ENCODE measurements around the gene TLK2.
"Not testable (repeated sequence)": the region's sequence is repeated elsewhere in the genome, so short reads cannot be mapped to it uniquely, and the experiment has no call there.

DNA sequence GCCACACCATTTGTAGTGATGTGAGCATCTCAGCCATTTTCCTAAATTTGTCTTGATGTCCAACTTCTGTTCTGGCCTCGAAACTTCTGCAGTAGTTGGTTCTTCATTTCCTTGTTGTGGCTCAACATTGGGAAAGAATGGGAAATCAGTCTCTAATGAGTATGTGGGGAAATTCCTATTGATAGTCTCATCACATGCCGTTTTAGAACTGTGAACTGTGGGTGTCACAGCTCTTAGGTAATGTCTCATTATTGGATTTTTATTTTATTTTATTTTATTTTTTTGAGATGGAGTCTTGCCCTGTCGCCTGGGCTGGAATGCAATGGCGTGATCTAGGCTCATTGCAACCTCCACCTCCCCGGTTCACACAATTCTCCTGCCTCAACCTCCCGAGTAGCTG lies 37.4 kb upstream of the TLK2 start:
- not testable (repeated sequence) for TF ChIP-seq CTCF (conservative IDR thresholded peaks at IDR 0.05; ENCODE audit: low read depth, low read length); EZH2 (IDR thresholded peaks at IDR 0.05; ENCODE audit: borderline replicate concordance, low read depth, low read length, poor library complexity, severe bottlenecking)

All from A673 (cell line).